Liver (tissue), 9 donors: ENCODE measurements around the gene NHERF1. TPM values are rescaled to one million over a fixed set of nuclear protein-coding genes. Genes with fewer than 3 reads are reported as not detected.

Experiments used
- DNase-seq: peaks from one replicate; pipeline ENCODE4 v3.0.0-alpha.2; 2017; ENCODE audit warnings: low spot score
- H3K27ac ChIP-seq, 2 donors: one replicate each; pipeline ENCODE4 v1.7.0; 2013; ENCODE audit warnings: inconsistent platforms in 2 of 2, low read length in 2 of 2, control low read depth in 1 of 2, low read depth in 1 of 2, mild to moderate bottlenecking in 1 of 2
- H3K27me3 ChIP-seq, 4 donors: one replicate each; pipeline versions ENCODE4 v1.6.1 to v1.7.0; 2013; ENCODE audit warnings: low read length in 3 of 4, inconsistent platforms in 1 of 4, mild to moderate bottlenecking in 1 of 4, moderate library complexity in 1 of 4; ENCODE audit not compliant: control insufficient read depth in 4 of 4, insufficient read depth in 4 of 4
- H3K36me3 ChIP-seq, 4 donors: one replicate each; pipeline versions ENCODE4 v1.6.1 to v1.7.0; 2013; ENCODE audit warnings: low read length in 3 of 4, mild to moderate bottlenecking in 3 of 4, low read depth in 1 of 4, moderate library complexity in 1 of 4; ENCODE audit not compliant: control insufficient read depth in 4 of 4, insufficient read depth in 3 of 4
- H3K4me1 ChIP-seq, 4 donors: one replicate each; pipeline versions ENCODE4 v1.6.1 to v1.7.0; 2013; ENCODE audit warnings: low read length in 3 of 4, mild to moderate bottlenecking in 3 of 4, moderate library complexity in 1 of 4; ENCODE audit not compliant: control insufficient read depth in 4 of 4, insufficient read depth in 4 of 4
- H3K4me3 ChIP-seq, 3 donors: one replicate each; pipeline versions ENCODE4 v1.6.1 to v1.7.0; 2013; ENCODE audit warnings: low read length in 3 of 3, control low read depth in 1 of 3, low read depth in 1 of 3, mild to moderate bottlenecking in 1 of 3
- H3K9ac ChIP-seq, 2 donors: one replicate each; pipeline ENCODE4 v1.7.0; 2013; ENCODE audit warnings: low read length in 2 of 2, mild to moderate bottlenecking in 2 of 2, moderate library complexity in 2 of 2, control low read depth in 1 of 2, low read depth in 1 of 2
- H3K9me3 ChIP-seq, 4 donors: one replicate each; pipeline versions ENCODE4 v1.6.1 to v1.7.0; 2013; ENCODE audit warnings: low read length in 3 of 4; ENCODE audit not compliant: control insufficient read depth in 4 of 4
- CTCF ChIP-seq: fragments of 150-350 bp; IDR thresholded peaks from 2 replicates; pipeline ENCODE4 v1.5.1; 2017; ENCODE audit warnings: improper control_type of control experiment, low read depth, low read length; ENCODE audit not compliant: missing input control
- EGR1 ChIP-seq, 2 donors: IDR thresholded peaks; 2 replicates each; pipeline ENCODE4 v1.6.1; 2016 to 2018; ENCODE audit warnings: antibody characterized with exemption in 2 of 2, low read depth in 2 of 2
- FOXA1 ChIP-seq: IDR thresholded peaks from 2 replicates; pipeline ENCODE4 v1.6.1; 2016; ENCODE audit warnings: antibody characterized with exemption
- GABPA ChIP-seq, 2 donors: IDR thresholded peaks in 1 of 2; conservative IDR thresholded peaks in 1 of 2; 2 replicates each; pipeline ENCODE4 v1.6.1; 2016; ENCODE audit warnings: antibody characterized with exemption in 2 of 2, mild to moderate bottlenecking in 1 of 2, moderate library complexity in 1 of 2
- HNF4G ChIP-seq: IDR thresholded peaks from 2 replicates; pipeline ENCODE4 v1.6.1; 2016; ENCODE audit warnings: antibody characterized with exemption
- JUND ChIP-seq, 2 donors: IDR thresholded peaks; 2 replicates each; pipeline ENCODE4 v1.6.1; 2016; ENCODE audit warnings: antibody characterized with exemption in 2 of 2
- NR2F2 ChIP-seq: IDR thresholded peaks from 2 replicates; pipeline ENCODE4 v1.6.1; 2016; ENCODE audit warnings: antibody characterized with exemption
- RAD21 ChIP-seq, 2 donors: IDR thresholded peaks; 2 replicates each; pipeline ENCODE4 v1.6.1; 2016; ENCODE audit warnings: antibody characterized with exemption in 2 of 2, mild to moderate bottlenecking in 2 of 2
- SP1 ChIP-seq: IDR thresholded peaks from 2 replicates; pipeline ENCODE4 v1.6.1; 2018; ENCODE audit warnings: antibody characterized with exemption, mild to moderate bottlenecking
- TAF1 ChIP-seq: conservative IDR thresholded peaks from 2 replicates; pipeline ENCODE4 v1.6.1; 2016; ENCODE audit warnings: antibody characterized with exemption, mild to moderate bottlenecking
- YY1 ChIP-seq: IDR thresholded peaks from 2 replicates; pipeline ENCODE4 v1.6.1; 2016; ENCODE audit warnings: antibody characterized with exemption, mild to moderate bottlenecking
- ZBTB33 ChIP-seq: IDR thresholded peaks from 2 replicates; pipeline ENCODE4 v1.6.1; 2016; ENCODE audit warnings: antibody characterized with exemption
- WGBS: extraction: QIAGEN DNeasy Blood & Tissue Kit; methylation state at CpG from one replicate; pipeline ENCODE4 v1.1.7; 2013; 5-methylcytosine and 5-hydroxymethylcytosine counted together
- polyA plus RNA-seq, 2 donors: library from polyadenylated mRNA; stranded (reverse) in 1 of 2; unstranded in 1 of 2; fragments of 200-250 nt in 1 of 2; fragments of >200 nt in 1 of 2; fragmentation: Nextera tagmentation in 1 of 2; extraction: Ambion mirVana in 1 of 2; gene quantifications; one replicate each; pipeline versions ENCODE4 v1.2.1 to v1.2.3, GENCODE V29; 2013 to 2015
- total RNA-seq, 2 donors: library from RNA; depleted of rRNA; stranded (reverse); fragments of >200 nt; gene quantifications; one replicate each; pipeline ENCODE4 v1.2.3, GENCODE V29; 2014
- donor health status: healthy.
- donor health status: healthy.
- donor health status: healthy.
- donor health status: healthy.
- donor health status: healthy.

NHERF1 gene
- total and polyA plus RNA-seq, 4 donors = 38.1 to 160 (median 94.7) TPM

- Histone ChIP-seq H3K9ac (no peak overlapping the region), H3K4me3 (no peak overlapping the region), H3K36me3 (no peaks in the 10 kb centered on the region), H3K4me1 (no peaks in the 10 kb centered on the region), H3K9me3 (no peaks in the 10 kb centered on the region), H3K27me3 (no peaks in the 10 kb centered on the region), H3K27ac (no peak overlapping the region)
- TF ChIP-seq GABPA (IDR thresholded peaks at IDR 0.05 in 1 of 2, conservative IDR thresholded peaks at IDR 0.05 in 1 of 2) (no peak), SP1 (no peak), NR2F2 (no peak)
- WGBS = 96% methylated on average over 3 of the region's 3 CpGs
- no peak for DNase-seq
Observed at GRCh38 chr17:74725111-74725510, 23.3 kb upstream of the NHERF1 start.

- TF ChIP-seq SP1 (no peak), RAD21 (IDR thresholded peaks at IDR 0.05) (no peak), FOXA1 (no peak), JUND (IDR thresholded peaks at IDR 0.05) (no peak), ZBTB33 (no peak), HNF4G (no peak), TAF1 (no peak), YY1 (no peak), CTCF (no peak), EGR1 (IDR thresholded peaks at IDR 0.05; ENCODE audit: low read depth in 2 of 2) (no peak), GABPA (IDR thresholded peaks at IDR 0.05 in 1 of 2, conservative IDR thresholded peaks at IDR 0.05 in 1 of 2) (no peak)
- Histone ChIP-seq H3K9me3 (no peaks in the 10 kb centered on the region), H3K9ac (no peak overlapping the region), H3K4me1 (no peaks in the 10 kb centered on the region), H3K27ac (no peak overlapping the region), H3K27me3 (no peaks in the 10 kb centered on the region), H3K36me3 (no peaks in the 10 kb centered on the region), H3K4me3 (no peak overlapping the region)
- no peak for DNase-seq
- WGBS = 97% methylated on average over 3 of the region's 3 CpGs
Observed at GRCh38 chr17:74728033-74728701, 20.3 kb upstream of the NHERF1 start.

GRCh38 chr17:74728702-74729075 is 19.7 kb upstream of the NHERF1 start:
- Histone ChIP-seq H3K27me3 (no peaks in the 10 kb centered on the region), H3K9ac (no peak overlapping the region), H3K4me3 (no peak overlapping the region), H3K36me3 (no peaks in the 10 kb centered on the region), H3K4me1 (no peaks in the 10 kb centered on the region), H3K27ac (no peak overlapping the region), H3K9me3 (no peaks in the 10 kb centered on the region)
- 92% methylated on average over 3 of the region's 3 CpGs for WGBS
- DNase-seq = no peak
- no peak for TF ChIP-seq CTCF
